Skeletal muscle satellite cell (primary cell): ENCODE measurements around the gene TBC1D5.
"Not testable (repeated sequence)": the region's sequence is repeated elsewhere in the genome, so short reads cannot be mapped to it uniquely, and the experiment has no call there.

Experiments used
- H3K27me3 ChIP-seq: 2 replicates; pipeline ENCODE4 v1.7.0; 2013; ENCODE audit warnings: low read length; ENCODE audit not compliant: control insufficient read depth, insufficient read depth
- H3K36me3 ChIP-seq: 2 replicates; pipeline ENCODE4 v1.7.0; 2013; ENCODE audit warnings: mild to moderate bottlenecking, control low read depth, low read length; ENCODE audit not compliant: insufficient read depth
- H3K4me1 ChIP-seq: 2 replicates; pipeline ENCODE4 v1.7.0; 2013; ENCODE audit warnings: low read length; ENCODE audit not compliant: control insufficient read depth, insufficient read depth
- H3K4me2 ChIP-seq: 2 replicates; pipeline ENCODE4 v1.7.0; 2013; ENCODE audit warnings: mild to moderate bottlenecking, low read length
- H3K4me3 ChIP-seq: 2 replicates; pipeline ENCODE4 v1.7.0; 2013; ENCODE audit warnings: low read length
- H3K9ac ChIP-seq: 2 replicates; pipeline ENCODE4 v1.7.0; 2013; ENCODE audit warnings: mild to moderate bottlenecking, low read depth, low read length, moderate library complexity
- H3K9me3 ChIP-seq: replicated peaks from 2 replicates; pipeline ENCODE4 v1.7.0; 2013; ENCODE audit warnings: mild to moderate bottlenecking, control low read depth, low read length

TBC1D5 gene

DNA sequence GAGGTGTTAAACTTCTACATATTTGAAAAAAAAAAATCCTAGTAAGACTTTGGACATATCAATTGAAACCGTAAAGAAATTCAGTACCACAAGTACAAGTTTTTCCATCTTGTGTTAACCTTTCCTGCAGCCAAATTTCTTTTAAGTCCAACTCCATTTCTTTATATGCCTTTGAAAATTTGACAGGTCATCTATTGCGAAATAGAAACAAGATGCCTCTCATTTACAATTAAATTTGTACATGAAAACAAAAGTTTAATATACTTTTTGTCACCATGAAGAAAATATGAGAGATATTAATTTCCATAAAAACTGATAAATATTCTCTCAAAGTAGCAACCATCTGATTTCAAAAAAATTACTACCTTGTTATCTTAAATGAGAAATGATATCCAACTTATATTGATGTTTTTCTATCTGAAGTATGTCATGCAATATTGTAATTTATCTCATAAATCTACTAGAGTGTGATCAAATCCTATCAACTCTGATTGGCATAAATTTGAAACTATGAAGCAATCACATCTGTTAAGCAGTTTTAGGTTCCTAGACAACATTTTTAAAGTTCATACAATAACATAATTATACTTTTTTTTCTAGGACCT is 68.2 kb downstream of the TBC1D5 start:
- no peaks in the 10 kb centered on the region for H3K9me3 ChIP-seq
- H3K27me3 ChIP-seq = no peaks in the 10 kb centered on the region
- no peak overlapping the region for H3K4me3 ChIP-seq
- H3K4me2 ChIP-seq = no peak overlapping the region
- no peak overlapping the region for H3K9ac ChIP-seq
- peaks cover 9% of the 10 kb centered on the region for H3K4me1 ChIP-seq
- no peaks in the 10 kb centered on the region for H3K36me3 ChIP-seq

DNA sequence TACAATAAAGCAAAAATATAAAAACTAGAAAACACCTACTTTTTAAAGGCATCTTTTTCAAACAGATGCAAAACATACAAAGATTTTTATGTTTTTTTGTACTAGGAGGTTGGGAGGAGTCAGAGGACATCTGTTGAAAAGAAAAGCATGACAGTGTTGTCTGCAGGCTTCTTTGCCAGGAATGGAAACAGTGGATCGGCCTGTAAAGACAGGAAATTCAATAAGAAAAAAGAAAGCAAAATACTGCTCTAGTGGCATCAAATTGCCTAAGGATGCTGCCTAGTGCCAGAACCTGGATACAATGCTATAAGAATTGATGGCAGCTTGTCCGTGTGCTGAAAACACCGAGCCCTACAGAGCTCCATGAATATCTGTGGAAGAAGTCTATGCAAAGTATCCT is 69.9 kb downstream of the TBC1D5 start:
- Histone ChIP-seq H3K9ac (no peak overlapping the region), H3K4me1 (no peaks in the 10 kb centered on the region), H3K4me3 (no peak overlapping the region), H3K4me2 (peak overlapping the region; percentile 39), H3K27me3 (no peaks in the 10 kb centered on the region), H3K36me3 (no peaks in the 10 kb centered on the region), H3K9me3 (no peaks in the 10 kb centered on the region)

- Histone ChIP-seq H3K9ac (no peak overlapping the region), H3K4me3 (no peak overlapping the region), H3K9me3 (no peaks in the 10 kb centered on the region), H3K4me2 (no peak overlapping the region), H3K4me1 (no peaks in the 10 kb centered on the region), H3K36me3 (no peaks in the 10 kb centered on the region), H3K27me3 (no peaks in the 10 kb centered on the region)
Observed at GRCh38 chr3:17670749-17671148, 71.7 kb downstream of the TBC1D5 start.

GRCh38 chr3:17664923-17665322 is 77.5 kb downstream of the TBC1D5 start:
- Histone ChIP-seq H3K36me3 (no peaks in the 10 kb centered on the region), H3K4me2 (no peak overlapping the region), H3K27me3 (no peaks in the 10 kb centered on the region), H3K4me3 (no peak overlapping the region), H3K9me3 (no peaks in the 10 kb centered on the region), H3K9ac (no peak overlapping the region), H3K4me1 (no peaks in the 10 kb centered on the region)

DNA sequence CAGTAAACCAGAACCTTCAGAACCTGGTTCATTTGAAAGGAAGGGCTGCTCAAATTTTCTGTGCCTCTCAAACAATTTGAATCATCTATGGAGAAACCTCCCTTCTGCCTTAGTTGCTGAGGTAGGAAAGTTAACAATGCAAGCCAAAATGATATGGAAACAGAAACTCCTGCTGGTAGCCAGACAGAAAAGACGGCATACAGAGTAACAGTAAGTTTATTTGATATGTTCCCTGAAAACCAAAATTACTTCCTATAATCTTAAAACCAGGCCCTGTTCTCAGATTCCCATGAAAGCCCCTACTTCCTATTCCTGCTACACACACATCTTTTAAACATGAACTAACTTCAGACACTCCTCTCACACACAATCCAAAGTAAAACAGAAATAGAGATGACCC is 86.2 kb downstream of the TBC1D5 start:
- no peak overlapping the region for H3K4me2 ChIP-seq
- no peak overlapping the region for H3K4me3 ChIP-seq
- no peaks in the 10 kb centered on the region for H3K36me3 ChIP-seq
- no peaks in the 10 kb centered on the region for H3K9me3 ChIP-seq
- no peaks in the 10 kb centered on the region for H3K27me3 ChIP-seq
- H3K9ac ChIP-seq = no peak overlapping the region
- H3K4me1 ChIP-seq = no peaks in the 10 kb centered on the region

GRCh38 chr3:17655743-17656142 is 86.7 kb downstream of the TBC1D5 start:
- Histone ChIP-seq H3K36me3 (no peaks in the 10 kb centered on the region), H3K4me2 (no peak overlapping the region), H3K9me3 (no peaks in the 10 kb centered on the region), H3K9ac (no peak overlapping the region), H3K4me1 (no peaks in the 10 kb centered on the region), H3K27me3 (no peaks in the 10 kb centered on the region), H3K4me3 (no peak overlapping the region)

- not testable (repeated sequence) for H3K4me1 ChIP-seq, H3K4me3 ChIP-seq, H3K9me3 ChIP-seq, H3K9ac ChIP-seq, H3K4me2 ChIP-seq, H3K36me3 ChIP-seq, H3K27me3 ChIP-seq
Observed at GRCh38 chr3:17649748-17650147, 92.7 kb downstream of the TBC1D5 start.

DNA sequence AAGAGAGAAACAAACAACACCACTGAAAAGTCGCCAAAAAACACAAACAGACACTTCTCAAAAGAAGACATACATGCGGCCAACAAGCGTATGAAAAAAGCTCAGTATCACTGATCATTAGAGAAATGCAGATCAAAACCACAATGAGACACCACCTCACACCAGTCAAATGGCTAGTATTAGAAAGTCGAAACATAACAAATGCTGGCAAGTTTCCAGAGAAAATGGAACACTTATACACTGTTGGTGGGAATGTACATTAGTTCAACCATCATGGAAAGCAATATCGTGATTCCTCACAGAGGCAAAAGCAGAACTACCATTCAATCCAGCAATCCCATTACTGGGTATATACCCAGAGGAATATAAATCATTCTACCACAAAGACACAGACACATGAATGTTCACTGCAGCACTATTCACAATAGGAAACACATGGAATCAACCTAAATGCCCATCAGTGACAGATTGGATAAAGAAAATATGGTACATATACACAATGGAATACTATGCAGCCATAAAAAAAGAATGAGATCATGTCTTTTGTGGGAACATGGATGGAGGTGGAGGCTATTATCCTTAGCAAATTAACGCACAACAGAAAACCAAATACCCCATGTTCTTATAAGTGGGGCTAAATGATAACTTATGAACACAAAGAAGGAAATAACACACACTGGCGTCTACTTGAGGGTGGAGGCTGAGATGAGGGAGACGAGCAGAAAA is 93.6 kb downstream of the TBC1D5 start:
- not testable (repeated sequence) for H3K27me3 ChIP-seq

GRCh38 chr3:17645074-17645698 is 97.2 kb downstream of the TBC1D5 start:
- H3K4me3 ChIP-seq = no peak overlapping the region
- H3K27me3 ChIP-seq = no peaks in the 10 kb centered on the region
- peak overlapping the region; percentile 50 for H3K4me2 ChIP-seq
- H3K4me1 ChIP-seq = peaks cover 36% of the 10 kb centered on the region
- no peaks in the 10 kb centered on the region for H3K9me3 ChIP-seq
- no peak overlapping the region for H3K9ac ChIP-seq
- H3K36me3 ChIP-seq = no peaks in the 10 kb centered on the region

More for the DNA sequence above, 93.6 kb downstream of the TBC1D5 start:
- H3K4me1 ChIP-seq = peaks cover 16% of the 10 kb centered on the region
- not testable (repeated sequence) for H3K36me3 ChIP-seq, H3K4me3 ChIP-seq, H3K9ac ChIP-seq, H3K9me3 ChIP-seq, H3K4me2 ChIP-seq

- Histone ChIP-seq H3K9me3 (no peaks in the 10 kb centered on the region), H3K27me3 (no peaks in the 10 kb centered on the region), H3K4me2 (peak overlapping the region; percentile 62), H3K9ac (no peak overlapping the region), H3K4me3 (peak overlapping the region; percentile 17), H3K36me3 (no peaks in the 10 kb centered on the region), H3K4me1 (peaks cover 50% of the 10 kb centered on the region)
Observed at GRCh38 chr3:17643691-17644090, 98.7 kb downstream of the TBC1D5 start.

DNA sequence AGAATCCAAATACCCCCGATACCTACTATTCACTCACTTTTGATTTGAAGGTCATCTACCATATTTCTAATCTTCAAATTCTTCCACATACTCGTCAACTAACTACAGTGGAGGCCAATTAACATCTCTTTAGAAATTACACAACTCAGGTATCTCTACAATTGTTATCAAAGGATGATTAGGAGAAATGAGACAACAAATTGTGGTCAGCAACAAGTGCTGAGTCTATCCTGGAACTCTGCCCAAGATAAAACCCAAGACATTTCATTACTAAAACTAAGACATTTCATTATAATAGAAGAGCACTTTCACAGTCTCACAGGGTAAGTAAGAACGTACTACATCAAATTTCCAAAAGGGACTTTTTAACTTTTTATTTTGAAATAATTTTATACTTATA is 100.0 kb downstream of the TBC1D5 start:
- Histone ChIP-seq H3K27me3 (no peaks in the 10 kb centered on the region), H3K4me3 (no peak overlapping the region), H3K9me3 (no peaks in the 10 kb centered on the region), H3K9ac (no peak overlapping the region), H3K36me3 (no peaks in the 10 kb centered on the region), H3K4me1 (peaks cover 61% of the 10 kb centered on the region), H3K4me2 (no peak overlapping the region)

DNA sequence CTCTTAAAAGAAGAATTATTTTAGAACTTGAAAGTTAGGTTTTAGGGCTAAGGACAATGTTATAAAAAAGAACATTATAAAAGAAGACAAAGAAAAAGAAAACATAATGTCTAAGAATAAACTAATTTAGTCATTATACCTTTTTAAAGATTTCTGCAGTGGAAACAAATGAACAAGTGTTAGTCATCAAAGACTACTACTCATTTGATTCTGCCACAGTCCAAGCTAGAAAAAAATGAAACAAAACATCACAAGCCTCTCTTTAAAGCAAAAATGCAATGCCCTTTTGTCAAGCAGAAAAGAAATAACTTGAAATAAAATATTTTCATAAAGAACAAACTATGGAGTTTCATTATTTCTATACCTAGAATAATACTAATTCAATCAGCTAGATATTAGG is 102.0 kb downstream of the TBC1D5 start:
- Histone ChIP-seq H3K9ac (peak overlapping the region; percentile 20), H3K4me1 (peaks cover 68% of the 10 kb centered on the region), H3K4me2 (peak overlapping the region; percentile 68), H3K4me3 (no peak overlapping the region), H3K27me3 (no peaks in the 10 kb centered on the region), H3K9me3 (no peaks in the 10 kb centered on the region), H3K36me3 (no peaks in the 10 kb centered on the region)
